Measurements from ENCODE around the gene HACD1. TPM values are rescaled to one million over a fixed set of nuclear protein-coding genes. Genes with fewer than 3 reads are reported as not detected.

The HACD1 gene
- total RNA-seq, 2 donors from 2014 or later: 3.4 to 16.6 TPM

DNA sequence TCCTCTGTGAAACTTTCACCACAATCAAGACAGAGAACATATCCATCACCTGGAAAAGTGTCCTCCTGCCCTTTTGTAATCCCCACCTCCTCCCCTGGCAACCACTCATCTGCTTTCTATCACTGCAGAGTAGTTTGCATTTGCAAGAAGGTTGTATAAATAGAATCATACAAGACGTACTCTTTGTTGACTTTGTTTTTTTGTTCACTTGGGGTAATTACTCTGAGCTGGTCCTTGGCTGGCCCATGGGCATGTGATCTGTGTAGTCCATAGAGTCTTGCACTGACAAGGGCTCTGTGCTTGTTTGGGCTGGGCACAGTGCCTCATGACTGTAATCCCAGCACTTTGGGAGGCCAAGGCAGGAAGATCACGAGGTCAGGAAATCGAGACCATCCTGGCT is 7.8 kb upstream of the HACD1 start:
- no peak for DNase-seq
- intact Hi-C loops (cut with DNase I): no loop called here
- no peaks in the 10 kb centered on the region for H3K4me1 ChIP-seq
- H3K27ac ChIP-seq: no peak overlapping the region
- TF ChIP-seq, protein P1, sequence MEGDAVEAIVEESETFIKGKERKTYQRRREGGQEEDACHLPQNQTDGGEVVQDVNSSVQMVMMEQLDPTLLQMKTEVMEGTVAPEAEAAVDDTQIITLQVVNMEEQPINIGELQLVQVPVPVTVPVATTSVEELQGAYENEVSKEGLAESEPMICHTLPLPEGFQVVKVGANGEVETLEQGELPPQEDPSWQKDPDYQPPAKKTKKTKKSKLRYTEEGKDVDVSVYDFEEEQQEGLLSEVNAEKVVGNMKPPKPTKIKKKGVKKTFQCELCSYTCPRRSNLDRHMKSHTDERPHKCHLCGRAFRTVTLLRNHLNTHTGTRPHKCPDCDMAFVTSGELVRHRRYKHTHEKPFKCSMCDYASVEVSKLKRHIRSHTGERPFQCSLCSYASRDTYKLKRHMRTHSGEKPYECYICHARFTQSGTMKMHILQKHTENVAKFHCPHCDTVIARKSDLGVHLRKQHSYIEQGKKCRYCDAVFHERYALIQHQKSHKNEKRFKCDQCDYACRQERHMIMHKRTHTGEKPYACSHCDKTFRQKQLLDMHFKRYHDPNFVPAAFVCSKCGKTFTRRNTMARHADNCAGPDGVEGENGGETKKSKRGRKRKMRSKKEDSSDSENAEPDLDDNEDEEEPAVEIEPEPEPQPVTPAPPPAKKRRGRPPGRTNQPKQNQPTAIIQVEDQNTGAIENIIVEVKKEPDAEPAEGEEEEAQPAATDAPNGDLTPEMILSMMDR (IDR thresholded peaks at IDR 0.05): no peak
- no peaks in the 10 kb centered on the region for H3K9me3 ChIP-seq
- no peaks in the 10 kb centered on the region for H3K27me3 ChIP-seq
- no peak overlapping the region for H3K4me3 ChIP-seq
- no peak overlapping the region for H3K9ac ChIP-seq (ENCODE audit: low read depth in 2 of 2, low read length in 2 of 2)
- no peaks in the 10 kb centered on the region for H3K36me3 ChIP-seq

DNA sequence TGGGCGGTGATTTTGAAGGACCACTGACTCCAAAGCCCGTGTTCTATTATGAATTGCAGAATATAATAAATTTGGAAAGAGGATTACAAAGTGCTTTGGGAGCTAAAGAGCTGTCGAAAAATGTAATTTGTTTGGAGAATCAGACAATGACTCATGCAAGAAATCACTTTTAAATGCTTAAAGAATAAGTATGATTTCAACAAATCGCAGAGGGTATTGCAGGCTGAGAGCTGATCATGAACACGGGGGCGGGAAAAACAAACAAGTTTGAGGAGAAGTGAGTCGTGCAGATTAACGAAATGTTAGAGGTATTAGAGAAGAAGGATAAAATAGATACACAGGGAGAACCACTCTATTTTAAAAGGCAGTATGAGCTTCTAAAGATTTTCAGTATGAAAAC is 4.9 kb upstream of the HACD1 start:
- Histone ChIP-seq H3K27ac (no peak overlapping the region), H3K4me3 (no peak overlapping the region), H3K4me1 (no peaks in the 10 kb centered on the region), H3K27me3 (no peaks in the 10 kb centered on the region), H3K36me3 (no peaks in the 10 kb centered on the region), H3K9ac (ENCODE audit: low read depth in 2 of 2, low read length in 2 of 2) (no peak overlapping the region), H3K9me3 (no peaks in the 10 kb centered on the region)
- DNase-seq: no peak
- TF ChIP-seq, protein P1 (IDR thresholded peaks at IDR 0.05): no peak
- intact Hi-C loops (cut with DNase I): no loop called here

DNA sequence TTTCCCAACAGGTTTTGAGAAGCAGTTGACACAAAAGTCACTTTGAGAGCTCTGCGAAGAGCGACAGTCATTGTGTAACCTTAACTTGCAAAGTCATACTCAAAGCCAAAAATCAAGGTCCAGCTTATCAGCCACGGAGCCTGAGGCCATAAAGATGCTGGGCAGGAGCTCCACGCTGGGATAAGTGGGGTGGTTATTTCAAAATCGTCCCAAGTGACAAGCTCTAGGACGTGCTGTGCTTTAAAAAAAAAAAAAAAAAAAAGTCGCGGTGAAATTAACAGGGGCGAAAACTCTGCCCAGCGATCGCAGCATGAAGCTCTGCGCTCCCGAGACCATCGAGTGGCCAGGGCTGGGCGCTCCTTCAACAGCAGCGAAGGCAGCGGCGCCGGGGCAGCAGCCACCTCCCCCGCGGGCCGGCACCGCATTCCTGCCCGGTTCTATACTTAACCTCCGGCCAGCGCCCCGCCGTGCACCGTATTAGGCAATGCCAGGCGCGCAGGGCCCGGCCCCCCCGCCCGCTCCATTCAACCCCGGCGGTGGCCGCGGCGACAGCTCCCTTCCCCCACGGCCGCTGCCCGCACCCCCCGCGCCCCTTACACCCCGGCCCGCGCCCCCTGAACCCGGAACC is 657 bp downstream of the HACD1 start:
- intact Hi-C loops (cut with DNase I): no loop called here
- Histone ChIP-seq H3K27ac (peak overlapping the region; percentile 77), H3K4me1 (no peaks in the 10 kb centered on the region), H3K36me3 (no peaks in the 10 kb centered on the region), H3K4me3 (peak overlapping the region; percentile 79), H3K9me3 (no peaks in the 10 kb centered on the region), H3K9ac (ENCODE audit: low read depth in 2 of 2, low read length in 2 of 2) (peak overlapping the region; percentile 40 to 60), H3K27me3 (no peaks in the 10 kb centered on the region)
- TF ChIP-seq, protein P1 (IDR thresholded peaks at IDR 0.05): no peak
- peak; percentile 64 for DNase-seq

DNA sequence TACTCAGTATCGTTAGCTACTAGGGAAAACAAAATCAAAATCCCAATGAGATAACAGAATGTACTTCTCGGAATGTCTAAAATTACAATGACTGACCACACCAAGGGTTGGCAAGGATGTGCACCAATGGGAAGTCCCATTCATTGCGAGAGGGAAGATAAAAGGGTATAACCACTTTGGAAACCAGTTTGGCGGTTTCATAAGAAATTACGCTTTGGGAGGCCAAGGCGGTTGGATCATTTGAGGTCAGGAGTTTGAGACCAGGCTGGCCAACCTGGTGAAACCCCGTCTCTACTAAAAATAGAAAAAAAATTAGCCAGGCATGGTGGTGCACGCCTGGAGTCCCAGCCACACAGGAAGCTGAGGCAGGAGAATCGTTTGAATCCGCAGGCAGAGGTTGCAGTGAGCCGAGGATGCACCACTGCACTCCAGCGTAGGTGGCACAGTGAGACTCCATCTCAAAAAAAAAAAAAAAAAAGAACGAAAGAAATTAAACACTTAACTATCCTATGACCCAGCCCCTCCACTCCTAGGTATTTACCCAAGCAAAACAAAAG is 7.6 kb downstream of the HACD1 start:
- no peaks in the 10 kb centered on the region for H3K27me3 ChIP-seq
- H3K4me1 ChIP-seq: no peaks in the 10 kb centered on the region
- no peak for DNase-seq
- intact Hi-C loops (cut with DNase I): loop anchor here (5.0 to 10.0 kb wide), 3 partner anchors 263 to 605 kb away; no protein-coding TSS in a partner anchor
- no peak overlapping the region for H3K4me3 ChIP-seq
- H3K9me3 ChIP-seq: no peaks in the 10 kb centered on the region
- H3K9ac ChIP-seq (ENCODE audit: low read depth in 2 of 2, low read length in 2 of 2): no peak overlapping the region
- no peak overlapping the region for H3K27ac ChIP-seq
- TF ChIP-seq, protein P1 (IDR thresholded peaks at IDR 0.05): no peak
- H3K36me3 ChIP-seq: no peaks in the 10 kb centered on the region

GRCh38 chr10:17607603-17608332 is 9.4 kb downstream of the HACD1 start:
- DNase-seq: no peak
- Histone ChIP-seq H3K27ac (no peak overlapping the region), H3K9me3 (no peaks in the 10 kb centered on the region), H3K4me1 (no peaks in the 10 kb centered on the region), H3K4me3 (no peak overlapping the region), H3K27me3 (no peaks in the 10 kb centered on the region), H3K9ac (ENCODE audit: low read depth in 2 of 2, low read length in 2 of 2) (no peak overlapping the region), H3K36me3 (no peaks in the 10 kb centered on the region)
- TF ChIP-seq, protein P1 (IDR thresholded peaks at IDR 0.05): peak; percentile 82
- intact Hi-C loops (cut with DNase I): loop anchor here (2.0 to 10.0 kb wide), 4 partner anchors 135 to 607 kb away; no protein-coding TSS in a partner anchor
